ENCODE results near the gene LINGO3. TPM values are rescaled to one million over a fixed set of nuclear protein-coding genes. Genes with fewer than 3 reads are reported as not detected.

The LINGO3 gene
- total RNA-seq, 2 donors from 2014 or later, result 0.68 TPM; not detected in 1

GRCh38 chr19:2271234-2272103 lies 36.5 kb downstream of the LINGO3 start:
- peaks cover 19% of the 10 kb centered on the region for H3K4me1 ChIP-seq (replicated peaks)
- 17% methylated on average over 41 of the region's 43 CpGs for WGBS

GRCh38 chr19:2270423-2271233 lies 37.3 kb downstream of the LINGO3 start:
- Histone ChIP-seq H3K27ac (peak overlapping the region; percentile 99), H3K9me3 (no peaks in the 10 kb centered on the region), H3K4me3 (peak overlapping the region; percentile 100), H3K27me3 (replicated peaks; ENCODE audit: insufficient read depth) (no peaks in the 10 kb centered on the region), H3K4me1 (replicated peaks) (peaks cover 19% of the 10 kb centered on the region), H3K36me3 (peaks cover 0 to 5% of the 10 kb centered on the region in 2 donors)
- under 1% methylated on average over 82 of the region's 88 CpGs for WGBS
- peak; percentile 78 for DNase-seq (ENCODE audit: low spot score)
- TF ChIP-seq POLR2AphosphoS5 (IDR thresholded peaks at IDR 0.05) (peak; percentile 80), POLR2A (IDR thresholded peaks at IDR 0.05) (peak; percentile 79), CTCF (IDR thresholded peaks at IDR 0.05) (peak in 1 of 4 experiments; percentile 6)
- intact Hi-C loops (cut with DNase I), result loop anchor here (5.0 kb wide), 2 partner anchors 108 to 173 kb away; partner anchors contain the start of genes DOT1L, IZUMO4 and MOB3A

More at GRCh38 chr19:2271234-2272103, 36.5 kb downstream of the LINGO3 start:
- peaks cover 0 to 5% of the 10 kb centered on the region in 2 donors for H3K36me3 ChIP-seq
- peak overlapping the region; percentile 99 for H3K27ac ChIP-seq
- TF ChIP-seq POLR2AphosphoS5 (IDR thresholded peaks at IDR 0.05), result no peak
- TF ChIP-seq CTCF (IDR thresholded peaks at IDR 0.05), result no peak
- TF ChIP-seq POLR2A (IDR thresholded peaks at IDR 0.05), result no peak
- no peak for DNase-seq (ENCODE audit: low spot score)
- no peaks in the 10 kb centered on the region for H3K9me3 ChIP-seq
- peak overlapping the region; percentile 100 for H3K4me3 ChIP-seq
- H3K27me3 ChIP-seq (replicated peaks; ENCODE audit: insufficient read depth), result no peaks in the 10 kb centered on the region
- intact Hi-C loops (cut with DNase I), result loop anchor here (2.0 to 5.0 kb wide), 3 partner anchors 35 to 174 kb away; partner anchors contain the start of genes DOT1L, IZUMO4, MOB3A and PLEKHJ1

GRCh38 chr19:2270157-2270422 lies 37.9 kb downstream of the LINGO3 start:
- DNase-seq (ENCODE audit: low spot score), result no peak
- H3K27ac ChIP-seq, result peak overlapping the region; percentile 99
- TF ChIP-seq CTCF (IDR thresholded peaks at IDR 0.05) (no peak), POLR2AphosphoS5 (IDR thresholded peaks at IDR 0.05) (no peak), POLR2A (IDR thresholded peaks at IDR 0.05) (no peak)
- H3K4me3 ChIP-seq, result peak overlapping the region; percentile 100
- H3K9me3 ChIP-seq, result no peaks in the 10 kb centered on the region
- H3K27me3 ChIP-seq (replicated peaks; ENCODE audit: insufficient read depth), result no peaks in the 10 kb centered on the region
- peaks cover 19% of the 10 kb centered on the region for H3K4me1 ChIP-seq (replicated peaks)
- WGBS, result under 1% methylated on average over 30 of the region's 30 CpGs
- peaks cover 0 to 5% of the 10 kb centered on the region in 2 donors for H3K36me3 ChIP-seq
- intact Hi-C loops (cut with DNase I), result loop anchor here (5.0 kb wide), 2 partner anchors 108 to 173 kb away; partner anchors contain the start of genes DOT1L, IZUMO4 and MOB3A

- WGBS, result under 1% methylated on average over 63 of the region's 103 CpGs
- intact Hi-C loops (cut with DNase I), result loop anchor here (5.0 kb wide), 2 partner anchors 107 to 172 kb away; partner anchors contain the start of genes DOT1L, IZUMO4 and MOB3A
Observed at GRCh38 chr19:2269244-2270156, 38.5 kb downstream of the LINGO3 start.

More at GRCh38 chr19:2269244-2270156, 38.5 kb downstream of the LINGO3 start:
- H3K9me3 ChIP-seq, result no peaks in the 10 kb centered on the region
- no peaks in the 10 kb centered on the region for H3K27me3 ChIP-seq (replicated peaks; ENCODE audit: insufficient read depth)
- peak overlapping the region; percentile 100 for H3K4me3 ChIP-seq
- peak overlapping the region; percentile 99 for H3K27ac ChIP-seq
- peaks cover 19% of the 10 kb centered on the region for H3K4me1 ChIP-seq (replicated peaks)
- DNase-seq (ENCODE audit: low spot score), result peak; percentile 97
- TF ChIP-seq CTCF (IDR thresholded peaks at IDR 0.05), result peak in 3 of 4 experiments; percentile 17 to 71 (median 53)
- peak; percentile 97 for TF ChIP-seq POLR2AphosphoS5 (IDR thresholded peaks at IDR 0.05)
- TF ChIP-seq POLR2A (IDR thresholded peaks at IDR 0.05), result peak; percentile 100
- peaks cover 0 to 5% of the 10 kb centered on the region in 2 donors for H3K36me3 ChIP-seq
